ENCODE results near the gene SOS2.

DNA sequence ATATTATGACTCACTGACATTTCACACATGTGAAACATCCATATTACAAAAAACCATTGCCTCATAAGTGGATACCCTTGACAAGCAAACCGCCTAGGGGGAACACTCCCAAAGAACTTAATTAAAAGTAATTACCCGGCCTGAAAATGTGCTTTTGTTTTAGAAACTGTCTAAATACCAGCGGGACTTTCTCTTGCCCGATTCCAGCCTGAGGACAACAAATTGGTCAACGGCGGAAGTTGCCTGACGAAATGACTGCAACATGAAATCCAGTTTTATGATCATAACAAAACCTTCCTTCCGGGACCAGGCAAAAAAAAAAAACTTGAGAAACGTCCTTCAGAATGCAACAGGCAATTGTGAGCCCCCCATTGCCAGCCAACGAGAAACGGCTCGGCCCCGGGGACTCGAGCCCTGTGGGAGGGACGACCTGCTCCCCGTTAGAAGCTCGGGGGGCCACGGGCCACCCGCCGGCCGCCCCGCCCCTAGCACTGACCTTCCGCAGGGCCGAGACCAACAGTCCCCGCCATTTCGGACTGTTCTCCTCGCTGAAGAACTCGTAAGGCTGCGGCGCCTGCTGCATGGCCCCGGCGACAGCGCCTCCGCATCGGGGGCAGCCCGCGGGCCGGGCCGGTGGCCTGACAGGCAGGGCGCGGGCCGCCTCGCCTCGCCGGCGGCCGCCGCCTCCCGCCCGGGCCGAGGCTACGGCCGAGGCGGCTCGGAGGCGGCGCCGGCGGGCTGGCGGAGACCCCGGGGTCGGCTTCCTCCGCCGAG is 490 bp downstream of the SOS2 start:
- TF ChIP-seq, protein P1, sequence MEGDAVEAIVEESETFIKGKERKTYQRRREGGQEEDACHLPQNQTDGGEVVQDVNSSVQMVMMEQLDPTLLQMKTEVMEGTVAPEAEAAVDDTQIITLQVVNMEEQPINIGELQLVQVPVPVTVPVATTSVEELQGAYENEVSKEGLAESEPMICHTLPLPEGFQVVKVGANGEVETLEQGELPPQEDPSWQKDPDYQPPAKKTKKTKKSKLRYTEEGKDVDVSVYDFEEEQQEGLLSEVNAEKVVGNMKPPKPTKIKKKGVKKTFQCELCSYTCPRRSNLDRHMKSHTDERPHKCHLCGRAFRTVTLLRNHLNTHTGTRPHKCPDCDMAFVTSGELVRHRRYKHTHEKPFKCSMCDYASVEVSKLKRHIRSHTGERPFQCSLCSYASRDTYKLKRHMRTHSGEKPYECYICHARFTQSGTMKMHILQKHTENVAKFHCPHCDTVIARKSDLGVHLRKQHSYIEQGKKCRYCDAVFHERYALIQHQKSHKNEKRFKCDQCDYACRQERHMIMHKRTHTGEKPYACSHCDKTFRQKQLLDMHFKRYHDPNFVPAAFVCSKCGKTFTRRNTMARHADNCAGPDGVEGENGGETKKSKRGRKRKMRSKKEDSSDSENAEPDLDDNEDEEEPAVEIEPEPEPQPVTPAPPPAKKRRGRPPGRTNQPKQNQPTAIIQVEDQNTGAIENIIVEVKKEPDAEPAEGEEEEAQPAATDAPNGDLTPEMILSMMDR (conservative IDR thresholded peaks at IDR 0.05; ENCODE audit: low read depth, low read length) = no peak
- TF ChIP-seq MXI1 (IDR thresholded peaks at IDR 0.05; ENCODE audit: borderline replicate concordance, low read depth, low read length) (peak; percentile 39), RCOR1 (IDR thresholded peaks at IDR 0.05; ENCODE audit: insufficient replicate concordance, low read length) (no peak), POLR2A (IDR thresholded peaks at IDR 0.05; ENCODE audit: low read depth, low read length) (no peak), CHD1 (IDR thresholded peaks at IDR 0.05; ENCODE audit: low read depth, low read length) (no peak), MAZ (IDR thresholded peaks at IDR 0.05; ENCODE audit: borderline replicate concordance, low read depth, low read length) (no peak), SMC3 (IDR thresholded peaks at IDR 0.05; ENCODE audit: low read depth, low read length) (no peak), CEBPB (IDR thresholded peaks at IDR 0.05; ENCODE audit: low read depth, low read length) (peak; percentile 73), MAFK (IDR thresholded peaks at IDR 0.05; ENCODE audit: low read depth, low read length) (no peak), FOS (IDR thresholded peaks at IDR 0.05; ENCODE audit: low read depth, low read length) (peak; percentile 16; the same call in 1 of the 2 replicates)
- TF ChIP-seq, protein P2, sequence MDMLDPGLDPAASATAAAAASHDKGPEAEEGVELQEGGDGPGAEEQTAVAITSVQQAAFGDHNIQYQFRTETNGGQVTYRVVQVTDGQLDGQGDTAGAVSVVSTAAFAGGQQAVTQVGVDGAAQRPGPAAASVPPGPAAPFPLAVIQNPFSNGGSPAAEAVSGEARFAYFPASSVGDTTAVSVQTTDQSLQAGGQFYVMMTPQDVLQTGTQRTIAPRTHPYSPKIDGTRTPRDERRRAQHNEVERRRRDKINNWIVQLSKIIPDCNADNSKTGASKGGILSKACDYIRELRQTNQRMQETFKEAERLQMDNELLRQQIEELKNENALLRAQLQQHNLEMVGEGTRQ (IDR thresholded peaks at IDR 0.05; ENCODE audit: low read depth, low read length) = no peak
- TF ChIP-seq, protein P3, sequence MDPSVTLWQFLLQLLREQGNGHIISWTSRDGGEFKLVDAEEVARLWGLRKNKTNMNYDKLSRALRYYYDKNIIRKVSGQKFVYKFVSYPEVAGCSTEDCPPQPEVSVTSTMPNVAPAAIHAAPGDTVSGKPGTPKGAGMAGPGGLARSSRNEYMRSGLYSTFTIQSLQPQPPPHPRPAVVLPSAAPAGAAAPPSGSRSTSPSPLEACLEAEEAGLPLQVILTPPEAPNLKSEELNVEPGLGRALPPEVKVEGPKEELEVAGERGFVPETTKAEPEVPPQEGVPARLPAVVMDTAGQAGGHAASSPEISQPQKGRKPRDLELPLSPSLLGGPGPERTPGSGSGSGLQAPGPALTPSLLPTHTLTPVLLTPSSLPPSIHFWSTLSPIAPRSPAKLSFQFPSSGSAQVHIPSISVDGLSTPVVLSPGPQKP (IDR thresholded peaks at IDR 0.05; ENCODE audit: borderline replicate concordance, low read depth, low read length) = no peak
